IMR-90 (cell line): Measurements from ENCODE around the gene KDM4B. TPM values are rescaled to one million over a fixed set of nuclear protein-coding genes. Genes with fewer than 3 reads are reported as not detected.

Source experiments
- ATAC-seq: fragments of 200-7000 bp; cut with Tn5 transposase; 2 replicates; pipeline ENCODE4 v1.9.1; 2020; ENCODE audit warnings: low read depth, mild to moderate bottlenecking, moderate library complexity
- BruUV-seq: library from RNA; stranded (reverse); fragments of 400-500 nt; replicated peaks from 2 replicates; lab custom pipeline; 2021; lab: Mats Ljungman, UMichigan
- CTCF ChIA-PET: fragments of 300-600 bp; formaldehyde crosslinking; extraction: SDS; loops from one replicate; lab custom pipeline; 2021; ENCODE audit warnings: antibody characterized with exemption; lab: Yijun Ruan, JAX
- POLR2A ChIA-PET: fragments of 300-600 bp; sonication (Branson Sonifier 250); formaldehyde crosslinking; loops from one replicate; lab custom pipeline; 2022; ENCODE audit warnings: antibody characterized with exemption; ENCODE audit not compliant: unreplicated experiment; lab: Charles Lee
- DNase-seq: peaks from one replicate; pipeline ENCODE4 v3.0.0; 2013
- H2AFZ ChIP-seq: replicated peaks from 2 replicates; pipeline ENCODE3; 2013; ENCODE audit warnings: low read length, mild to moderate bottlenecking; ENCODE audit not compliant: poor library complexity
- H2AK5ac ChIP-seq: 2 replicates; pipeline ENCODE4 v1.6.1; 2013; ENCODE audit warnings: low read depth, low read length, inconsistent platforms
- H2AK9ac ChIP-seq: replicated peaks from 2 replicates; pipeline ENCODE3; 2013; ENCODE audit warnings: mild to moderate bottlenecking, low read depth, low read length, moderate library complexity; ENCODE audit not compliant: poor library complexity
- H2BK120ac ChIP-seq: 2 replicates; pipeline ENCODE4 v1.6.1; 2013; ENCODE audit warnings: low read depth, low read length, inconsistent platforms
- H2BK15ac ChIP-seq: 3 replicates; pipeline ENCODE4 v1.6.1; 2013; ENCODE audit warnings: low read depth, low read length, inconsistent platforms
- H2BK20ac ChIP-seq: 2 replicates; pipeline ENCODE4 v1.6.1; 2013; ENCODE audit warnings: low read depth, mild to moderate bottlenecking, inconsistent platforms, low read length, moderate library complexity
- H2BK5ac ChIP-seq: 2 replicates; pipeline ENCODE4 v1.6.1; 2013; ENCODE audit warnings: mild to moderate bottlenecking, low read depth, low read length, inconsistent platforms; ENCODE audit not compliant: poor library complexity, severe bottlenecking
- H3K14ac ChIP-seq: replicated peaks from 2 replicates; pipeline ENCODE4 v1.6.1; 2013; ENCODE audit warnings: low read depth, low read length, inconsistent platforms
- H3K18ac ChIP-seq: 2 replicates; pipeline ENCODE4 v1.6.1; 2013; ENCODE audit warnings: low read depth, low read length, control low read depth
- H3K23ac ChIP-seq: 2 replicates; pipeline ENCODE4 v1.6.1; 2013; ENCODE audit warnings: low read depth, low read length, inconsistent platforms
- H3K27ac ChIP-seq: 2 replicates; pipeline ENCODE4 v1.5.1; 2013; ENCODE audit warnings: mild to moderate bottlenecking, control low read depth, low read length; ENCODE audit not compliant: insufficient read depth
- H3K27me3 ChIP-seq: 2 replicates; pipeline ENCODE4 v1.6.1; 2013; ENCODE audit warnings: low read length; ENCODE audit not compliant: control insufficient read depth, insufficient read depth
- H3K36me3 ChIP-seq: 2 replicates; pipeline ENCODE4 v1.6.1; 2013; ENCODE audit warnings: low read length, mixed read lengths; ENCODE audit not compliant: control insufficient read depth, insufficient read depth
- H3K4ac ChIP-seq: 2 replicates; pipeline ENCODE4 v1.6.1; 2013; ENCODE audit warnings: low read depth, low read length, inconsistent platforms
- H3K4me1 ChIP-seq: 2 replicates; pipeline ENCODE4 v1.6.1; 2013; ENCODE audit warnings: low read length, mixed read lengths; ENCODE audit not compliant: control insufficient read depth, insufficient read depth
- H3K4me2 ChIP-seq: 2 replicates; pipeline ENCODE4 v1.6.1; 2013; ENCODE audit warnings: low read depth, mild to moderate bottlenecking, control low read depth, low read length, moderate library complexity
- H3K4me3 ChIP-seq: 2 replicates; pipeline ENCODE4 v1.5.1; 2013; ENCODE audit warnings: low read depth, mild to moderate bottlenecking, control low read depth, low read length, moderate library complexity; ENCODE audit not compliant: insufficient read depth
- H3K56ac ChIP-seq: 2 replicates; pipeline ENCODE4 v1.6.1; 2013; ENCODE audit warnings: low read length, inconsistent platforms; ENCODE audit not compliant: insufficient read depth; ENCODE audit errors: extremely low read depth
- H3K79me1 ChIP-seq, 2 experiments: 2 replicates each; pipeline ENCODE4 v1.6.1; 2013; ENCODE audit warnings: low read length in 2 of 2, inconsistent platforms in 1 of 2, low read depth in 1 of 2
- H3K9ac ChIP-seq: 2 replicates; pipeline ENCODE4 v1.6.1; 2013; ENCODE audit warnings: low read depth, low read length, control low read depth
- H3K9me1 ChIP-seq: 2 replicates; pipeline ENCODE4 v1.6.1; 2013; ENCODE audit warnings: low read length, inconsistent platforms; ENCODE audit not compliant: insufficient read depth
- H3K9me3 ChIP-seq: 2 replicates; pipeline ENCODE4 v1.6.1; 2013; ENCODE audit warnings: low read length; ENCODE audit not compliant: control insufficient read depth, insufficient read depth
- H4K20me1 ChIP-seq: 2 replicates; pipeline ENCODE4 v1.6.1; 2013; ENCODE audit warnings: low read length, inconsistent platforms; ENCODE audit not compliant: insufficient read depth
- H4K5ac ChIP-seq: 2 replicates; pipeline ENCODE4 v1.6.1; 2013; ENCODE audit warnings: mild to moderate bottlenecking, low read depth, low read length, control low read depth
- H4K8ac ChIP-seq, 2 experiments: 2 replicates each; pipeline ENCODE4 v1.6.1; 2013; ENCODE audit warnings: low read depth in 2 of 2, low read length in 2 of 2, control low read depth in 1 of 2, inconsistent platforms in 1 of 2
- H4K91ac ChIP-seq: 2 replicates; pipeline ENCODE4 v1.6.1; 2013; ENCODE audit warnings: low read depth, low read length, inconsistent platforms; ENCODE audit not compliant: insufficient read depth
- MAFK ChIP-seq: IDR thresholded peaks from 2 replicates; pipeline ENCODE4 v1.6.1; 2012; ENCODE audit warnings: low read depth, low read length, improper control_type of control experiment
- MAZ ChIP-seq: IDR thresholded peaks from 2 replicates; pipeline ENCODE4 v1.6.1; 2012; ENCODE audit warnings: low read depth, mild to moderate bottlenecking, low read length, improper control_type of control experiment, moderate library complexity, borderline replicate concordance
- RAD21 ChIP-seq: IDR thresholded peaks from 2 replicates; pipeline ENCODE4 v1.6.1; 2012; ENCODE audit warnings: low read length, improper control_type of control experiment
- RCOR1 ChIP-seq: IDR thresholded peaks from 2 replicates; pipeline ENCODE4 v1.6.1; 2012; ENCODE audit warnings: mild to moderate bottlenecking, low read length, improper control_type of control experiment; ENCODE audit not compliant: insufficient replicate concordance
- WGBS, 2 experiments: methylation state at CpG; one replicate each; pipeline versions ENCODE4 v1.1.5 to v1.1.7; 2013; ENCODE audit warnings: missing lambda C conversion rate in 2 of 2; ENCODE audit not compliant: insufficient read length in 1 of 2; ENCODE audit errors: extremely low coverage in 2 of 2; 5-methylcytosine and 5-hydroxymethylcytosine counted together
- dilution Hi-C: fragments of 300-500 bp; cut with HindIII; formaldehyde crosslinking; loops from one replicate; pipeline ENCODE4 v1.14.3; 2018; ENCODE audit warnings: low sequenced_read_pairs; ENCODE audit not compliant: unreplicated experiment
- in situ Hi-C: fragments of 300-500 bp; cut with MboI; formaldehyde crosslinking; loops from 3 replicates; pipeline ENCODE4 v1.14.3; 2019; ENCODE audit warnings: low sequenced_read_pairs, inconsistent platforms, mixed read lengths
- intact Hi-C: fragments of 100-400 bp; cut with micrococcal nuclease; formaldehyde crosslinking; loops from 2 replicates; pipeline ENCODE4 v1.10.0; 2022
- polyA plus RNA-seq, 3 experiments: library from polyadenylated mRNA; depleted of rRNA; stranded (reverse); fragments of >200 nt; gene quantifications; 2 replicates each; pipeline ENCODE4 v1.2.3, GENCODE V29; 2012; ENCODE audit warnings: low replicate concordance in 1 of 3
- total RNA-seq: library from RNA; depleted of rRNA; stranded (reverse); fragments of >200 nt; gene quantifications from 2 replicates; pipeline ENCODE4 v1.2.3, GENCODE V29; 2012
- TF ChIP-seq, protein P1 (sequence below): fragments of 150-350 bp; IDR thresholded peaks from 2 replicates; pipeline ENCODE4 v1.6.1; 2017; ENCODE audit warnings: mild to moderate bottlenecking, antibody characterized with exemption, low read length, low read depth
- TF ChIP-seq, protein P2 (sequence below): fragments of 150-350 bp; IDR thresholded peaks from 2 replicates; pipeline ENCODE4 v1.6.1; 2016; ENCODE audit warnings: low read depth, mild to moderate bottlenecking, low read length, moderate library complexity, borderline replicate concordance

KDM4B gene
- total and polyA plus RNA-seq, 2 of the 4 experiments (the other 2 are of a cell fraction) = 5.0 to 17.9 TPM

DNA sequence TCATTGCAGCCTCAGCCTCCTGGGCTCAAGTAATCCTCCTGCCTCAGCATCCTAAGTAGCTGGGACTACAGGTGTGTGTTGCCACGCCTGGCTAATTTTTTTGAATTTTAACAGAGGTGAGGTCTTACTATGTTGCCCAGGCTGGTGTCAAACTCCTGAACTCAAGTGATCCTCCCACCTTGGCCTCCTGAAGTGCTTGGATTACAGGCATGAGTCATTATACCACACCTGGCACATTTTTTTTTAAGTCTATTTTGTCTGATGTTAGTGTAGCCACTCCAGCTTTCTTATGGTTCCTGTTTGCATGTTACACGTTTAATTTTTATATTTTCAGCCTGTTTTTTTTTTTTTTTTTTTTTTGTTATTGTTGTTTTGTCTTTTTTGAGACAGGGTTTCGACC is 24.8 kb downstream of the KDM4B start:
- H4K8ac ChIP-seq = no peak overlapping the region
- no peak overlapping the region for H3K23ac ChIP-seq
- no peak for ATAC-seq
- H2AK5ac ChIP-seq = no peak overlapping the region
- no peak overlapping the region for H4K5ac ChIP-seq
- no peak overlapping the region for H3K56ac ChIP-seq
- intact Hi-C loops = no loop called here
- peaks cover 15% of the 10 kb centered on the region; the same call in 1 of the 2 replicates for H3K9me1 ChIP-seq
- peaks cover 34 to 92% of the 10 kb centered on the region in 2 experiments for H3K79me1 ChIP-seq
- in situ Hi-C loops = no loop called here
- H3K36me3 ChIP-seq = peaks cover 21% of the 10 kb centered on the region
- H2AFZ ChIP-seq = no peak overlapping the region
- dilution Hi-C loops = no loop called here
- H3K4ac ChIP-seq = no peak overlapping the region
- no peak overlapping the region; the same call in 1 of the 2 replicates for H3K14ac ChIP-seq
- BruUV-seq = no TSS peak
- no peak overlapping the region for H2AK9ac ChIP-seq
- H2BK120ac ChIP-seq = no peak overlapping the region
- no peak overlapping the region for H3K9ac ChIP-seq
- no peak overlapping the region for H3K27ac ChIP-seq
- no CpG with 5 or more reads among the region's 3 CpGs for WGBS, 2 experiments
- H3K4me2 ChIP-seq = no peak overlapping the region
- H3K9me3 ChIP-seq = no peaks in the 10 kb centered on the region; the same call in 1 of the 2 replicates
- H3K4me3 ChIP-seq = no peak overlapping the region
- H3K27me3 ChIP-seq = no peaks in the 10 kb centered on the region
- H2BK5ac ChIP-seq = no peak overlapping the region
- DNase-seq = no peak
- H3K18ac ChIP-seq = no peak overlapping the region
- no peak overlapping the region for H2BK20ac ChIP-seq
- POLR2A ChIA-PET = interaction anchor here (0.6 kb wide), 1 partner anchor 101 kb away, joined by 8 read pairs; no protein-coding TSS in a partner anchor
- no peak overlapping the region for H4K91ac ChIP-seq
- no peak overlapping the region for H2BK15ac ChIP-seq
- TF ChIP-seq RCOR1 (no peak), RAD21 (no peak), MAFK (no peak), MAZ (no peak)
- TF ChIP-seq, protein P1, sequence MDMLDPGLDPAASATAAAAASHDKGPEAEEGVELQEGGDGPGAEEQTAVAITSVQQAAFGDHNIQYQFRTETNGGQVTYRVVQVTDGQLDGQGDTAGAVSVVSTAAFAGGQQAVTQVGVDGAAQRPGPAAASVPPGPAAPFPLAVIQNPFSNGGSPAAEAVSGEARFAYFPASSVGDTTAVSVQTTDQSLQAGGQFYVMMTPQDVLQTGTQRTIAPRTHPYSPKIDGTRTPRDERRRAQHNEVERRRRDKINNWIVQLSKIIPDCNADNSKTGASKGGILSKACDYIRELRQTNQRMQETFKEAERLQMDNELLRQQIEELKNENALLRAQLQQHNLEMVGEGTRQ = no peak
- TF ChIP-seq, protein P2, sequence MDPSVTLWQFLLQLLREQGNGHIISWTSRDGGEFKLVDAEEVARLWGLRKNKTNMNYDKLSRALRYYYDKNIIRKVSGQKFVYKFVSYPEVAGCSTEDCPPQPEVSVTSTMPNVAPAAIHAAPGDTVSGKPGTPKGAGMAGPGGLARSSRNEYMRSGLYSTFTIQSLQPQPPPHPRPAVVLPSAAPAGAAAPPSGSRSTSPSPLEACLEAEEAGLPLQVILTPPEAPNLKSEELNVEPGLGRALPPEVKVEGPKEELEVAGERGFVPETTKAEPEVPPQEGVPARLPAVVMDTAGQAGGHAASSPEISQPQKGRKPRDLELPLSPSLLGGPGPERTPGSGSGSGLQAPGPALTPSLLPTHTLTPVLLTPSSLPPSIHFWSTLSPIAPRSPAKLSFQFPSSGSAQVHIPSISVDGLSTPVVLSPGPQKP = no peak
- peaks cover 4% of the 10 kb centered on the region for H3K4me1 ChIP-seq
- CTCF ChIA-PET = interaction anchor here (0.6 kb wide), 1 partner anchor 11 kb away, joined by 3 read pairs; no protein-coding TSS in a partner anchor
- peaks cover 94% of the 10 kb centered on the region for H4K20me1 ChIP-seq
